Activated CD4-positive, alpha-beta T cell treated with anti-CD3 and anti-CD28 coated beads for 4 hours (primary cell): ENCODE data around the gene GRID2.

Experiments used
- DNase-seq, 2 donors: peaks; one replicate each; pipeline ENCODE4 v3.0.0-alpha.2; 2020

Gene GRID2

DNA sequence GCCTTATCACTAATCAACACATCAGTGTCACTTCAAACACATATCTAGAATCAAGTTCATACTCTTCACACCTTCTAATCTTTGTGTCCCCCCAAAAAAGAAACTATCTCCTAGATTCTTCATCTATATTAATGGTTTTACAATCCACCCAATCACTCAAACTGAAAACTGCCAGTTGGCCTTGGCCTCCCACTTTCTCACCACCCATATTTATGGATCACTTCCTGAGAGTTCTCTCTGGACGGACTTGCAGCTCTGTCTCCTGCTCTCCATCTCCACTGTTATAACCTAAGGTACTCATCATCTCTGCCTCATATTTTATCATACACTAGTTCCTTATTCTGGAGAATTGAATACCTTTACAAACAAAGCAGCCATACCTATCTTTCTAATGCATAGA, 1418.7 kb downstream of the GRID2 start:
- DNase-seq: no peak

DNA sequence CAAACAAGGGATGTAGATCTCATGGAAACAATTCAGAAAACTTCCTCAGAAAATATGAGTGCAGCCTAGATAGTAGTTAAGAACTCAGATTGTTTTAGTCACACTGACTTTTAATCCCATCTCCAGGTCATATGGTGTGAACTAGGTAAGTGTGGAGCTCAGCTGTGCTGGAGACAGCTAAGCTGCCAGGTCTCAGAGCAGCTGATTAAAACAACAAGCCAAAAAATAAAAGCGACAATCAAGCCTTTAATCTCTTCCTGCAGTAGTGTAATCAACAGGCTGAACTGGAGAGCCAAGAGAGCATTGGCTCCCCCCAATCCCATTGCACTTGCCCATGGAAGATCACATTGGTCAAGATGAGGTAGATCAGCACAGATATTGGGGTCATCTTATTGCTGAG, 1426.5 kb downstream of the GRID2 start:
- no peak for DNase-seq

DNA sequence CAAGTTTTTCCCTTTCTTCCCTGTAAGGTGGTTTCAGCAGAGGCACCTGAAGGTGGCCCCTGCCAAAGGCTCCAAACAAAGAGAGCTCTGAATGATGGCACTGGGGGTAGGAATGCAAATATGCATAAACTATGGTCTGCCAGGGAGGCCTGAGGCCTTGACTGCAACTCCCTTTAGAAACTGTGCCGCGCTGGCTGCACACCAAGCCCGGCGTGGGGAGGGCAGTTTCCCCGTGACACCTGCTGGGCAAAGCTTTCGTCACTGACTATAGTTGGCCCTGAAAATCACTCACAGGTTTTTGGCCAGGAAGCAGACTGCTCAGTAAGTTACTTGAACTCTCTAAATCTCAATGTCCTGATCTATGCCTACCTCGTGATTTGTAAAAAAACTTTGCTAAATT, 1427.0 kb downstream of the GRID2 start:
- no peak for DNase-seq

DNA sequence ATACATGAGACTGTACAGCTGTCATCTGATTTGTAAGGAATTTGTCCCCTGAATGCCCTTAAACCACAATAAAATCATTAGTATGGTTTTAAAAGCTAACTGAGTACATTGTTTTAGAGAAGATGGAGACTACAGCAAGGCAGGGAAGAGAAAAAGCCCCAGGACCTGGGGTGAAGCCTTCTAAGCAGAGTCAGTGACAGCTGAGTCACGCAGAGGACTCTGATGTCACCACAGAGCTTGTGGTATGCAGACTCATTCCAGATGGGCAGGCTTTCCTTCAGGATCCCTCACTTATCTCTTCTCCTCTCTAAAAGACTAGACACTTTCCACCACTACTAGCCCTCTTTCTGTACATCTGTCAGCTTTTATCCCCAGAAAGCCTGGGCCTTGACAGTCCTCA, 1427.7 kb downstream of the GRID2 start:
- DNase-seq: no peak

DNA sequence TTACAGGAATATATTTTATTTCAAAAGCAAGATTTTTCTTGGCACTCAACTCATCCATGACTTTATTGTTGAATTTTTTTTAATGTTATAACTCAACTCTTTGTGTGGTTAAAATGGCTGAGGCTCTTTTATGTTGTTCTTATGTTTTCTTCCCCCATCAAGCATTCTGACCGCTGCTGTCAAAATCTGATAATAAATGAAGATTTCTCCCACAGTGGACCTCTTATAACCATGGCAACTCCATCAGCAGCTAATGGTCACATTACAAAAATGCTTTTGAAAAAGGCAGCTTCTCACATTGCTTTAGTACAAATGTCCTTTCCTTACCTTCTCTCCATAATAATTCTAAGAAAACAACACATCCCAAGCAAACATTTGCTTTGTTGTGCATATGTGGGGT, 1428.7 kb downstream of the GRID2 start:
- no peak for DNase-seq

DNA sequence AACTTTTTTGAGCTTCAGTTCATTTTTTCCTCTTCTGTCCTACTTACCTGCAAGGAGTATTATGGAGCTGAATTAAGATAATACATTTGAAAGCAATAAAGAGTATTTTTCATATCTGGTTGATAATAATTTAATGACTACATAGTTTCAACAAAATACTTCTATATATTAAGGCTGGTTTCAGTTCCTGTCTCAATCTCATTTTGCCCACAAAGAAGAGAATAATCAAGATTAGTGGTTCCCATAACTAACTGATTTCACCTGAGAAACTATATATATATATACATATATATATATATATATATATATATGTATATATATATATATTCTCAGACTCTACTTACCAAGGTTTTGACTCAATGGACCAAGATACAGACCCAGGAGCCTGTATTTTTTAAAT, 1437.1 kb downstream of the GRID2 start:
- DNase-seq: no peak

DNA sequence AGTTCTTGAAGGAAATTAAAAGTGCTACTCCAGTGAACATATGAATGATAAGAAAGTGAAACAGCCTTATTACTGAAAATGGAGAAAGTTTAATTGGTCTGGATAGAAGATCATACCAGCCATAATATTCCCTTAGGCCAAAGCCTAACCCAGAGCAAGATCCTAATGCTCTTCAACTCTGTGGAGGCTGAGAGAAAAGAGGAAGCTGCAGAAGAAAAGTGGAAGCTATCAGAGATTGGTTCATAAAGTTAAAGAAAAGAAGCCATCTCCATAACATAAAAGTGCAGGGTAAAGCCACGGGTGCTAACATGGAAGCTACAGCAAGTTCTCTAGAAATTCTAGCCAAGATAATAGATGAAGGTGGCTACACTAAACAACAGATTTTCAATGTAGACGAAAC, 1439.3 kb downstream of the GRID2 start:
- no peak for DNase-seq

DNA sequence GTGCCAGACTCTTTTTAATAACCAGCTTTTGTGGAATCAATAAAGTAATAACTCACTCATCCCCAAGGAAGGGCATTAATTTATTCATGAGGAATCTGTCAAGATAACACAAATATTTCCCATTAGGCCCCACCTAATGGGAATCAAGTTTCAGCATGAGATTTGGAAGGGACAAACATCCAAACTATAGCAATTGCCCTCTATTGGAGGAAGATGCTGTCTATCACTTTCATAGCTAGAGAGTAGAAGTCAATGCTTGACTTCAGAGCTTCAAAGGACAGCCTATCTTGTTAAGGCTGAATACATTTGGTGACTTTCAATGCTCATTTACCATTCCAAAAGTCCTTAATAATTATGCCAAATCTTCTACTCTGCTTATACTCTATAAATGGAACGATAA, 1439.9 kb downstream of the GRID2 start:
- no peak for DNase-seq

DNA sequence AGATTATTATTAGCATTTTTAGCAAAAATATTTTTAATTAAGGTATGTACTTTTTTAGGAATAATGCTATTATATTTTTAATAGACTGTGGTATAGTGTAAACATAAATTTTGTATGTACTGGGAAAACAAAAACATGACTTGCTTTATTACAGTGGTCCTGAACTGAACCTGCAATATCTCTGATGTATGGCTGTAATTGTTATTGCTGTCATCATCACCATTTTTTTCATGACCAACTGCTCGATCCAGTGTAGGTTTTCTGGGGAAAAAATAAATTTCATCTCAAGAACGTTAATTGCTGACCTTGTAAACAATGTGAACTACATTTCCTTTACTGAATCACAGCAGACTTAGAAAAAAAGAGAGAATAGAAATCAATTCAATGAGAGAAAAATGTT, 1441.2 kb downstream of the GRID2 start:
- DNase-seq: no peak

DNA sequence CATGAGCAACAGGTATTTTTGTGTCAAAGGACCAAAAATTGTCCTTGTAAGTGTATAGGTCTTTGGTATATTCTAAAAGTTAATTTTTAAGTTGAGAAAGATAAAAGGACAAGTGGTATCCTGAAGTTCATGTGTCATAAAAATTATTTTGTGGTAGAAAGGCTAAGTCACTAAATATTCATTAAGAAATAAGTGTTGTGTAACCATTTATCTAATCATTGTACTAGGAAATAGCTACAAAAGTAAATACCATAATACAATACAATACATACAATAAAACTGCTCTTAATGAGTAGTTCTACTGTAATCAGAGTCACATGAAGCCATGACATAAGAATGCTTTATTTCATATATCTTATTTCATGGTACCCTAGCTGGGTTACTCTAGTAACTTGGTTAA, 1442.3 kb downstream of the GRID2 start:
- DNase-seq: no peak

DNA sequence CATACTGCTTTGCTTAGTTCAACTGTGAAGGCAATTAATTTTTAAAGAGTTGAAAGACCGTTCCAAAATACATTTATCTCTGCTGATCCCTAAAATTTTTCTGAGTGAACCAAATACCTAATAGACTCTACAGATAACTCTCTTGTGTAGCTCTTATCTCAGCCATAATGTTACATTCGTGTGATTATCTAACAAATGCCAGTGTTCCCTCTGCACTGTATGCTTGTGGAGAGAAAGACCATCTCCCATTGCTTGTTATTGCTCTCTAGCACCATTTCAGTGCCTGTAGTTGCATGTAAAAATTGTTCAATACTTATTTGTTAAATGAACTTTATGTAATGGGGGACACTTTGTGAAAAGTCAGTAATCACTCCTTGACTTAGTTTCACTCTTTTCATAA, 1443.5 kb downstream of the GRID2 start:
- no peak for DNase-seq

DNA sequence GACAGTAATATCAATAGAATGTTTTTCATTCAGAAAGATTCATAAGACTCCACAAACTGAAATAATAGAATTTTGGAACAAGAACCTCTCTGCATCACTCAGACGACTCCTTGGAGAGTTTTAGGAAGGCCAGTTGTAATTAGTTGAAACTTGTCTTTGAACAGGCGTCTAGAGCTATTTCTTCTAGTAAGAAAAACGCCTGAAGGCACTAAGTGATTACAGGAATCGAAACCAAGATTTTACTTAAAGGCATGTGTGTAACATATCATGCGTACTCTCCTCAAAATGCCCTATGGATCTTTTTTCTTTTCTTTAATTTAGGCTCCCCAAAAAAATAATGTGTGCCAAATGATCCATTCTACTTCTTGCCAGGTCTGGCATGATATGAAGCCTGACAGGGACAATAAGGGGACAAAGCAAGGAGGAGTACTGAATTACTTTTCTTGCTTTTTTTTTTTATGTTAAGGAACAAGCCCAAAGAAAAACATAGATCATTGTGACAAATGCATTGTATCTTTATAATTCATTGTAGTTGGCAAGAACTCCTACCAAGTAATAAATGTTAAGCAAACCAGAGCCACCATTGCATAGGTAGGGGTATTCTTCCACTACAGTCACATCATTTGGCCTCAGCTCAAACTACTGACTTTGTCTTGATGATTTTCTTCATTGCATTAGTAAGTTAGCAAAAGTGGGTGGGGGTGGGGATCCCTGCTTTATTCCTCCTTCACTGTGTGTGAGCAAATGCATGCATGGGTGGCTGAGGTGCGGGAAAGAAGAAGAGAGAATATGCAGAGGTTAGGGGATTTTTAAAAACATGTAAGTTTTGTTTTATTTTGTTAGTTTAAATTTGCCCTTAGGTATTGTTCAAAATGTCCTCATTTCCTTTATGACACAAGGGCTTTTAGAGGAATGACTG, 1444.9 kb downstream of the GRID2 start:
- no peak for DNase-seq

DNA sequence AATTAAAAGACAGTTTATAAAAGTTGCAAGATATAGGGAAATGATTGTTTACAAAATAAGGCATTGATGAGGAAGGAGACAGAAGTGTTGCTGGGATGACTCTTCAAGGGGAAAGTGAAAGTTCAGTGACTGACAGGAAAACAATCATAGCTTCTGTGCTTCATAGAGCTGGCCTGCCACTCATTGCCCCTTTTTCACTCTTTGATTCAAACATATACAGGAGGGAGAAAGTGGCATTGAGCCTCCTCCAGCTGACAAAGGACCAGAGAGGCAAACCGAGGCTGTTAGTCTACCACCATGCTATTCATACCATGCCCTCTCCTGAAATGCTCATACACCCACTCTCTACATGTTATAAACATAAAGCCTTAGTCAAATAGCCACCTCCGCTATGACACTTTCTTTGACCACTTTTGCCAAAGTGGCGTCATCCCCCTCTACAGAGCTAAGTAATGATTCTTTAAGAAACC, 1445.6 kb downstream of the GRID2 start:
- no peak for DNase-seq

DNA sequence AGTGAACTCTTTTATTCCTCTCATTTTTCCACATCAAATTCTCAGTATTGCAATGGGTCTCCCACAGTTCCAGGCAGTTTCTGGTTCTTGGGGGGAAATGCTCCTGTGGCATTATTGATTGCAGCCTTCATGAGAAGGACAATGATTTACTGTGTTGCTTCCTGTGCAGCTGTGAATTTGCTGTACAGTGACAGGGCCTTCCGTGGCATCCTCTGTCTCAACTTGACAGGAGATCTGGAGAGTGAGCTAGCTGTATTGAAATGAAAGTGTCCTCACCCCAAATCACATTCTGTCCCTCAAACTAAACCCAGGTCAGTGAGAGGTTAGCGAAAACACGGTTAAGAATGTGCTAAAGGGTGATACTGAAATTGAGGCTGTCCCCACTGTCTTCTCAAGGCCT, 1447.6 kb downstream of the GRID2 start:
- no peak for DNase-seq

DNA sequence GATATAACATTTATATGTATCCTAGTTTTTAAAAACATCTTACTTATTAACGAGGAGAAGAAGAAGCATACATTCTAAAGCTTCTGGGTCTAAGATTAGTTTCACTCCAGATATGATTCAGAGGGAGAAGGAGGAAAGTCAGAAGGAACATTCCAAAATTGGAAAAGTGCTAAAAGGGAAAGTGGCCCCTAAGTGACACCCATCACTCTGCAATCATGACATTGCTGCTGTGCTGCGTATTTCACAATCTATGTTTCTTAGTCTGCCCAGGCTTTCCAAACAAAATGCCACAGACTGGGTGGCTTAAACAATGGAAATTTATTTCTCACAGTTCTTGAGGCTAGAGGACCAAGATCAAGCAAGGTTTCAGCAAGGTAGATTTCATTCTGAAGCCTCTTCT, 1452.3 kb downstream of the GRID2 start:
- no peak for DNase-seq

DNA sequence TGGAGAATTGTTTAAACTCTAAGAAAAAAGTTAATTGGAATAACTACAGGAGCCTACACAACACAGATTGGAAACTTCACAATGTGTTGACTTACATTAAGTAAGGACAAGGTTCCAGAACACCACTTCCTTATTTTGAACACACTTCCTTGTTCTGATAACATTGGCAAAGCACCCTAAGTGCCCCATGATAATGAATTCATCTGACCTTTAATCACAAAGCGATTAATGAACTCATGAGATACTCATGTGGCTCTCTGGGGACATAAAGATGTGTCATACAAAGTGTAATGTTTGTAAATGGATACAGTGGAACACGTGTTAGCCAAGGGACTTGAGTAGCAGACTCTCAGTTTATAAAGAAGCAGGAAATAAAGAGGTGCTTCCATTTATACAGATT, 1455.7 kb downstream of the GRID2 start:
- no peak for DNase-seq

DNA sequence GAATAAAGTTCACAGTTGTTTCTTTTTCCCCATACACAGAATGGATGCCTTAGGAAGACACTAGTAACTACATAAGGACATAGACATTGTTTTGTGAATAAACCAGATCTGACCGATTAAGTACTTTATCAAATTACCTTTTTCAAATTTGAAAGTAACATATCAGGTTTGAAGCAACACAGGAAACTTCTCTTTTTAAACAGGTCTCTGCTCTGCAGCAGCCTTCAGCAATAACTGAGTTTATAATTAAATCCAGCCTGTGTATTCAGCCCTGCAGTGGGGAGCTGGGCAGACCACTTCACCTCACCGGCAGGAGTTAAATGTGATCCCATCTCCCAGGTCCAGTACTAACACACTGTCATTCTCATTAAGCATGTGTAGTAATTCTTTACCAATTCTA, 1456.5 kb downstream of the GRID2 start:
- DNase-seq: no peak

DNA sequence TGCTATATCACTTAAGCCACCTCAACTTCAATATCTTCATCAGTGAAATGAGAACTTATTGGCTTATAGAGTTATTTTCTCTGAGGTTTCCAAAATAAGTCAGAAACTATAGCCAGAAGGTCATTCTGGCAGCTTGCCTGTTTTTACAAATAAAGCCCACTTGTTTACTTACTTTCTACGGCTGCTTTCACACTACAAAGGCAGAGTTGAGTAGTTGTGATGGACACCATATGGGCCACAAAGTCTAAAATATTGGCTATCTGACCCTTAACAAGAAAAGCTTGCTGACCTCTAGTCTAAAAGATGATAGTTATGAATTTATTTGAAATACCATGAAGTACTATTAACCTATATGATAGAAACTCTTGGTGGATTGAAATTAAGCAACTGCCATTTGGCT, 1457.5 kb downstream of the GRID2 start:
- DNase-seq: no peak

DNA sequence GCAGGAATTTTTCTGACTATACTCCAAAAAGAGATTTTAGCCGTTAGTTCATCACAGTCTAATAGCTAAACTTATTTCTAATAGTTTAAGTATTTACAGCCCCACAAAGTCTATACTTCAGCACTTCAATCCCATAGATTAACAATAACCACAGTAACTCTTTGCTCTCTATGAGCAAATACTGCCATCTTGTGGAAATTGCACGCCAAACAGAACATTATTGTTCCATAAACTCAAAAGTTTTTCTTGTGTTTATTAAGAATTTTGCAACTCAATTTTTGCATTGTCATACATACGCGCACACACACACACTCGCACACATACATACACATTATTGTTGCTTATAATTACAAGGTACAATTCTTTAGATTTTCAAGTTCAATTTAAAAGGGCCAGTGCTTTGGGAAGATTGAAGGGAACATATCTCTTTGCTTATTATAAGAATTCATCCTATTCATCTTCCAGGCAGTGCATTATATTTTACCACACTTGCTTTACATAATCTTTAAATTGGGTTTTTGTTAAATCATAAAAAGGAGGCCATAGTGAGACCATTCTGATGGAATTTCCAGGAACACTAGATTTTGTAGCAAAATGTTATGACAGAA, 1461.0 kb downstream of the GRID2 start:
- no peak for DNase-seq

DNA sequence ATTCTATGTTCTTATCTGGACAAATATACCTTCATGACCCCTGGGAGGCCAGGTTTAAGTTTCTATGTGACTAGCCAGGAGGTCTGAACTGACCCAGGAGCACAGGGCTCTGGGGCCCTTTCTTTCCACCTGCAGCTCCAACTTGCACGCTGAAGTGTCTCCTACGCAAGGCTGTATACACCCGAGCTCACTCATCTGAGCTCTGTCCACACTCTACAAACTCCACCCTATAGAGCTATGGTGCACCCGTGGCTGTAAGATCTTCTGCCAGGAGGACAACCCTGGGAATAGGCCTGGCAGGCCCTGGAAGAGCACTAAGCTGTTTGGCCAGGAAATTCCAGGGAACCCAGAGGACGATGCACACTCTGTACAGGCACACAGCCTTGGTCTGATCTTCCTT, 1464.2 kb downstream of the GRID2 start:
- no peak for DNase-seq

DNA sequence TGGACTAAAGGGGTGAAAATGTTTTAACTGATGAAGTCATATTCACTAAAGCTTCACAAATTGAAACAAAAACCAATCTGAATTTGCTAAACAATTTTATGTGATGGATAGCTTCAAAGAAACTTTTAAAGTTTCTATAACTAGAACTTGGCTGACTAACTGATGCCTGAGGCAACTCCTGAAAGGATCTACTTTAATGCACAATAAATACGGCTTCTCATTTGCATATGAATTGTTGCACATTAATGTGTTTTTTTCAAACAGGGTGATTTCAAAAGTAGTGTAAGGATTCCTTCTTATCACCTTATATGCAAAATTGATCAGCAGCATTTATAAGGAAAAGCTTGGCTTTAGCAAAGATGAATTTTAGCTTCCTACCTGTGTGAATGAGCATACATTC, 1466.4 kb downstream of the GRID2 start:
- DNase-seq: no peak

DNA sequence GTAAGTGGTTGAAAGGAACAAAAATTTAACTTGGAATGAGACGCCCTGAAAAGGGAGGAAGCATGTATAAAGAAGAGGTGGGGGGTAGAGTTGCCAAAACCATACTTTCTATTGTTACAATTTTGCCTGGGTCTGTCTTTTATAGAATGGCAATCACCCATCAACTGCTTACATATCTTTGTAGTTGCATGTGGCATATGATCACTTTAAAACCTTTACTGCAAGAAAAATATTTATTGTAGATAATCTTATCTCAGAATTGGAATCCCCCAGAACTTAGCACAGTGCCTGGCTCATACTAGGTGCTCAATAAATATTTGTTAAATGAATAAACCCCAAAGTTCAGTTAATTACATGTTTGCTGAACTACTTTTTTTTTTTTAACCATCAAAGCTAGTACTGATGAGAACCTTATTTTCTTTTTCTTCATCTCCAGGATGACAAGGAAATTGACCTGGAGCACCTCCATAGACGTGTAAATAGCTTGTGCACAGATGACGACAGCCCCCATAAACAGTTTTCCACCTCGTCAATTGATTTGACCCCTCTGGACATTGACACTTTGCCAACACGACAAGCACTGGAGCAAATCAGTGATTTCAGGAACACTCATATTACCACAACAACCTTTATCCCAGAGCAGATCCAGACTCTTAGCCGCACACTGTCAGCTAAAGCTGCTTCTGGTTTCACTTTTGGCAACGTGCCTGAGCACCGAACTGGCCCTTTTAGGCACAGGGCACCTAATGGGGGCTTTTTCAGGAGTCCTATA, 1468.1 kb downstream of the GRID2 start:
- DNase-seq: no peak

DNA sequence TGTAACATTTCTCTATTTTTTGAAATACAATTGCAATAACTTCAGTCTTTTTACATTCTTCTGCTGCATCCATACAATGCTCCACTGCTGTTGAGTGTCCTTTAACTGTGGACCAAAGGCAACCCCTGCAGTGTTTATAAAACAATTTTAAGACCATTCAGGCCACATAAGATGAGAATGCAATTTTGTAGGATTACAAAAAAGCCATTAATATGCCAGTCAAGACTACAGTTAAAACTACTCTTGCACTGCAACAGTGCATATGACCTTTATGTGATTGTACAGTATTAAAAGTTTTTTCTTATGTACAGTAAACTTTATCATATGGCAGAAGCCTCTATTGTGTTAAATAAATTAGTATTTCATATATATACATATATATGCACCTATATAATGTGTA, 1469.1 kb downstream of the GRID2 start:
- no peak for DNase-seq

DNA sequence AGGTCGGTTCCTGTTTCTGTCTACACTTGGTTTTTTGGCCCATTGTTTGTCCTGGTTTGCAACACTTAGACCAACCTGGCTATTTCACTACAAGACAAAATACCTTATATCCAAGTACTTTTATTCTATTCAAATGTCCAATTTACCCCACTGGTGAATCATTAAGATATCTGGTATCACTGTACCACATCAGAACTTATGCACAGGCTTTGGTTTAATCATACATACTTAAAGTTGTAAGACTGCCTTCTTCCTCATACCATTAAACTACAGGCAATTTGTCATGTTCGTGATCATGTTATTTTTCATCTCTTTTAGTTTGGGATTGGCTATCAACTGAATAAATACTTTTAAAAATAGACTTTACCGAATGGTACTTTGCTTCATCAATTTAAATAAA, 1471.8 kb downstream of the GRID2 start:
- no peak for DNase-seq
